Breast epithelium (tissue), 3 donors: Measurements from ENCODE around the gene ATG2A.

ENCODE experiments used
- POLR2A ChIP-seq: fragments of 450-650 bp; IDR thresholded peaks from one replicate; pipeline ENCODE4 v1.6.1; 2016; ENCODE audit warnings: antibody characterized with exemption, mild to moderate bottlenecking, moderate library complexity
- TF ChIP-seq, protein P1 (sequence below), 3 donors: fragments of 450-650 bp; IDR thresholded peaks; one replicate each; pipeline ENCODE4 v1.5.1; 2016 to 2017; ENCODE audit warnings: antibody characterized with exemption in 3 of 3, mild to moderate bottlenecking in 3 of 3, moderate library complexity in 3 of 3

DNA sequence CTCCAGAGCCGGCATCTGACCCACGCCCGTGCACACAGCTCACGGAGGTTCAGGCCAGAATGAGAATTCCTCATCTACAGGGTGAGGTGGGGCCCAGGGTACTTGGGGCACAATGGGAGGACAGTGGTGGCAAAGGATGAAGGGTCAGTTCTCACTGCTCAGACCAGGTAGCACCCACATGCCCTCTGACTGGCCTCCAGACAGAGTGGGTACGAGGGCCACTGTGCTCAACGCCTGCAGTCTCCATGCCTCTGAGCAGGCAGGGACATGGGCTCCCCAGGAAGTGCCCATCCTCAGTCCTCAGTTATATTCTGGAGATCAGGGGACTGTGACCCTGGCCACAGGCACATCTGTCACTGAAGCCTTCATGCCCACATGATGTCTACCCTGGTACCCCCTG, 59.5 kb downstream of the ATG2A start:
- no peak for TF ChIP-seq POLR2A
- TF ChIP-seq, protein P1, sequence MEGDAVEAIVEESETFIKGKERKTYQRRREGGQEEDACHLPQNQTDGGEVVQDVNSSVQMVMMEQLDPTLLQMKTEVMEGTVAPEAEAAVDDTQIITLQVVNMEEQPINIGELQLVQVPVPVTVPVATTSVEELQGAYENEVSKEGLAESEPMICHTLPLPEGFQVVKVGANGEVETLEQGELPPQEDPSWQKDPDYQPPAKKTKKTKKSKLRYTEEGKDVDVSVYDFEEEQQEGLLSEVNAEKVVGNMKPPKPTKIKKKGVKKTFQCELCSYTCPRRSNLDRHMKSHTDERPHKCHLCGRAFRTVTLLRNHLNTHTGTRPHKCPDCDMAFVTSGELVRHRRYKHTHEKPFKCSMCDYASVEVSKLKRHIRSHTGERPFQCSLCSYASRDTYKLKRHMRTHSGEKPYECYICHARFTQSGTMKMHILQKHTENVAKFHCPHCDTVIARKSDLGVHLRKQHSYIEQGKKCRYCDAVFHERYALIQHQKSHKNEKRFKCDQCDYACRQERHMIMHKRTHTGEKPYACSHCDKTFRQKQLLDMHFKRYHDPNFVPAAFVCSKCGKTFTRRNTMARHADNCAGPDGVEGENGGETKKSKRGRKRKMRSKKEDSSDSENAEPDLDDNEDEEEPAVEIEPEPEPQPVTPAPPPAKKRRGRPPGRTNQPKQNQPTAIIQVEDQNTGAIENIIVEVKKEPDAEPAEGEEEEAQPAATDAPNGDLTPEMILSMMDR (IDR thresholded peaks at IDR 0.05): no peak
